ENCODE measurements around the gene CLOCK.
A peak's percentile ranks its signal among the peaks of the same experiment; 100 is the strongest.
"Not testable (repeated sequence)": the region's sequence is repeated elsewhere in the genome, so short reads cannot be mapped to it uniquely, and the experiment has no call there.

Gene CLOCK, protein sequence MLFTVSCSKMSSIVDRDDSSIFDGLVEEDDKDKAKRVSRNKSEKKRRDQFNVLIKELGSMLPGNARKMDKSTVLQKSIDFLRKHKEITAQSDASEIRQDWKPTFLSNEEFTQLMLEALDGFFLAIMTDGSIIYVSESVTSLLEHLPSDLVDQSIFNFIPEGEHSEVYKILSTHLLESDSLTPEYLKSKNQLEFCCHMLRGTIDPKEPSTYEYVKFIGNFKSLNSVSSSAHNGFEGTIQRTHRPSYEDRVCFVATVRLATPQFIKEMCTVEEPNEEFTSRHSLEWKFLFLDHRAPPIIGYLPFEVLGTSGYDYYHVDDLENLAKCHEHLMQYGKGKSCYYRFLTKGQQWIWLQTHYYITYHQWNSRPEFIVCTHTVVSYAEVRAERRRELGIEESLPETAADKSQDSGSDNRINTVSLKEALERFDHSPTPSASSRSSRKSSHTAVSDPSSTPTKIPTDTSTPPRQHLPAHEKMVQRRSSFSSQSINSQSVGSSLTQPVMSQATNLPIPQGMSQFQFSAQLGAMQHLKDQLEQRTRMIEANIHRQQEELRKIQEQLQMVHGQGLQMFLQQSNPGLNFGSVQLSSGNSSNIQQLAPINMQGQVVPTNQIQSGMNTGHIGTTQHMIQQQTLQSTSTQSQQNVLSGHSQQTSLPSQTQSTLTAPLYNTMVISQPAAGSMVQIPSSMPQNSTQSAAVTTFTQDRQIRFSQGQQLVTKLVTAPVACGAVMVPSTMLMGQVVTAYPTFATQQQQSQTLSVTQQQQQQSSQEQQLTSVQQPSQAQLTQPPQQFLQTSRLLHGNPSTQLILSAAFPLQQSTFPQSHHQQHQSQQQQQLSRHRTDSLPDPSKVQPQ

DNA sequence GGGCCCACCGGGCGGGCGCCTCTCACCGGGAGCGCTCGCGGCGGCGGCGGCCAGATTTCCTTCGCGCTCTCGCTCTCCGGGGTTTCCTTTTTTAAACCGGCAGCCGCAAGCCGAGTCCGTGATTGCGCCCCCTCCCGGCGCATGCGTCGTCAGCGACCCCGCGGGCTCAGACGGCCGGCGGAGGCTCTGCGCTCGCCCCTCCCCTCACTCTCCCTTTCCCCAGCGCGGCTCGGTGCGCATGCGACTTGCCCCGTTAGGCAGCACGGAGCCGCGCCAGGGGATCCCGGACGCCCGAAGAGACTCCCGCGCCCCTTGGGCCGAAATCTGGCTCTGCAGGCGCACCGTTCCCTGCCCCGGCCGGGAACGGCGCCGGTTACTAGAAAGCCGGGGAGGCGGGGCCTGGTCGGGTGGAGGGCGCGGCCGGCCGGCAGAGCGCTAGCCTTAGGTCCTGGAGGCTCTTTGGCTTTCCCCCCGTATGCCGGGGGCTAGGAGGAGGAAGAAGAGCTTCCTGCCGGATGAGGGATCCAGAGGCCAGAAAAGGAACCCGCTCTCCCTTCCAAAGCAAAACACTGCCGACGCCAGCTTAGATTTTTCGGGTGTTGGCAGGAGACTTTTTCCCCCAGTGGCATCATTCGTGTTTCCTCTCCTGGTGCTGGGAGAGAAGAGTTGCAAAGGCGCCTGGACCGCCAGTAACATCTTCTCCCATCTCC is at the start of gene CLOCK:
Gene CLOCK (minus strand): TSS at position 154 of the 710 bp plus-strand sequence. CDS start 64,124 bp downstream, outside the sequence.
- FAIRE-seq (no peak), DNase-seq (ENCODE audit: insufficient read length, low spot score) (peak; percentile 52)
- TF ChIP-seq, protein P1, sequence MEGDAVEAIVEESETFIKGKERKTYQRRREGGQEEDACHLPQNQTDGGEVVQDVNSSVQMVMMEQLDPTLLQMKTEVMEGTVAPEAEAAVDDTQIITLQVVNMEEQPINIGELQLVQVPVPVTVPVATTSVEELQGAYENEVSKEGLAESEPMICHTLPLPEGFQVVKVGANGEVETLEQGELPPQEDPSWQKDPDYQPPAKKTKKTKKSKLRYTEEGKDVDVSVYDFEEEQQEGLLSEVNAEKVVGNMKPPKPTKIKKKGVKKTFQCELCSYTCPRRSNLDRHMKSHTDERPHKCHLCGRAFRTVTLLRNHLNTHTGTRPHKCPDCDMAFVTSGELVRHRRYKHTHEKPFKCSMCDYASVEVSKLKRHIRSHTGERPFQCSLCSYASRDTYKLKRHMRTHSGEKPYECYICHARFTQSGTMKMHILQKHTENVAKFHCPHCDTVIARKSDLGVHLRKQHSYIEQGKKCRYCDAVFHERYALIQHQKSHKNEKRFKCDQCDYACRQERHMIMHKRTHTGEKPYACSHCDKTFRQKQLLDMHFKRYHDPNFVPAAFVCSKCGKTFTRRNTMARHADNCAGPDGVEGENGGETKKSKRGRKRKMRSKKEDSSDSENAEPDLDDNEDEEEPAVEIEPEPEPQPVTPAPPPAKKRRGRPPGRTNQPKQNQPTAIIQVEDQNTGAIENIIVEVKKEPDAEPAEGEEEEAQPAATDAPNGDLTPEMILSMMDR (IDR thresholded peaks at IDR 0.05; ENCODE audit: insufficient read depth, missing control alignments) = peak; percentile 31

DNA sequence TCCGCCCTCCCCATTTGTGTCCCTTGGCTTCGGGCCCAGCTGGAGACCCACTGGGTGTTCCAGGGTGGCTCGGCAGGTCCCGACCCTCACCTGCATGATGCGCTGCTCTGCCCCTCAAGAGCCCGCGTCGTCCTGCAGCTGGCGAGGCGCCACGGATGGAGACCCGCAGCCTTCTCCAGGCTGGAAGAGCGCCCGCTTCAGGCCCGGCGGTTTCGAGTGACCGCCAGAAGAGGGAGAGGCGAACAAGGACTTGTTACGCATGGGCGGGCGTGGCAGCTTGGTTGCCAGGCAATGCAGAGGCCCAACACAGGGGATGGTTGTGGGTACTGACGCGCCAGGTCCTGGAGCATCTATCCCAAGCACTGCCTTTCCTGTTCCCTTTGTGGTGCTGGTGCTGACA is 45.3 kb upstream of the CLOCK start, which contains the start of gene PDCL2:
Gene PDCL2 (minus strand): TSS at position 232 of the 400 bp plus-strand sequence. CDS start 136 bp downstream, at position 96.
- DNase-seq (ENCODE audit: insufficient read length, low spot score) (no peak), FAIRE-seq (no peak)
- TF ChIP-seq, protein P1 (IDR thresholded peaks at IDR 0.05; ENCODE audit: insufficient read depth, missing control alignments) = no peak

DNA sequence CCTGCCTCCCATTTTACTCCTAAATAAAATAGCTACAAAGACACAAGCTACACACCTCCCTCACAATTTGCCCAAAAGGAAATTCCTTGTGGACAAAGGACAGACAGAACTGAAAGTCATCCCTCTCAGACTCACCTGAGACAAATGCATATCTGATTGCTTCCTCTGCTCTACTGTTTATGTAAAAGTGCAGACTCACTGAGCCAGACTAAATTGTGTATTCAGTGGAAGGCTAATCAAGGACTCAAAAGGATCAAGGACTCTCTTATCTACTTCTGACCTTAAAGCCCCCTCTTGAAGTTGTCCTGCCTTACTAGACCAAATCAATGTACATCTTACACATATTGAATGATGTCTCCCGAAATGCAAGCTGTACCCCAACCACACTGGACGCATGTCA is 41.5 kb upstream of the CLOCK start:
- DNase-seq (ENCODE audit: insufficient read length, low spot score) (no peak), FAIRE-seq (no peak)
- TF ChIP-seq, protein P1 (IDR thresholded peaks at IDR 0.05; ENCODE audit: insufficient read depth, missing control alignments) = no peak

DNA sequence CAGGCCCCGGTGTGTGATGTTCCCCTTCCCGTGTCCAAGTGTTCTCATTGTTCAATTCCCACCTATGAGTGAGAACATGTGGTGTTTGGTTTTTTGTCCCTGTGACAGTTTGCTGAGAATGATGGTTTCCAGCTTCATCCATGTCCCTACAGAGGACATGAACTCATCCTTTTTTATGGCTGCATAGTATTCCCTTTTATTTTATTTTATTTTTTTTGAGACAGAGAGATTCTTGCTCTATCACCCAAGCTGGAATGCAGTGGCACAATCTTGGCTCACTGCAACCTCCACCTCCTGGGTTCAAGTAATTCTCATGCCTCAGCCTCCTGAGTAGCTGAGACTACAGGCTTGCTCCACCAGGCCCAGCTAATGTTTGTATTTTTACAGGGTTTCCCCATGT is 36.1 kb upstream of the CLOCK start:
- DNase-seq (ENCODE audit: insufficient read length, low spot score); FAIRE-seq: not testable (repeated sequence)

DNA sequence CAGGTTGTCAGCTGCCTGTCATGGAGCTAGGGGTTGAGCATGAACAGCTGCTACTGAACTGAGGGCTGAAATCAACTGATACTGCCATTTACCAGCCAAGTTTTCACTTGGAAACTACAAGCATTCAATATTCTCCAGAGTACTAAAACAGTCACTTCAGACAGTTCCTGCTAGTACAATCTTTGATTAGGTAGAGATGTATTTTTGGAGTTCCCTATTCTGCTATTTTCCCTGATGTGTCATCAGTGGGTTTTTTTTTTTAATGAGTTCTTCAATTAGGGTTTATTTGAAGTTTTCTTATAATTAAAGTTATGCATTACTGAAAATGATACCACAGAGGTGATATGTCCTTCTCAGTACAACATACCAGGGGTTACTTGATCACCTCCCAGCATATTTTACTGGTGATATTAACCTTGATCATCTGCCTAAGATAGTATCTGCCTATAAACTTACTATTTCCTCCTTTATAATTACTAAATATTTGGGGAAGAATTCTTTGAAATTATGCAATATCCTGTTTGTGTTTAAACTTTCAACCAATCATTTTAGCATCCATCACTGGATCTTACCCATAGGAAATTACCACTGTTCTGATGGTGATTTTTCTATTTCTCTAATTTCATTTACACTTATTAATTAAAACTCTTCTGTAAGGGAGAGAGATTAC is 31.8 kb upstream of the CLOCK start:
- TF ChIP-seq, protein P1 (IDR thresholded peaks at IDR 0.05; ENCODE audit: insufficient read depth, missing control alignments) = no peak
- DNase-seq (ENCODE audit: insufficient read length, low spot score) (no peak), FAIRE-seq (no peak)

DNA sequence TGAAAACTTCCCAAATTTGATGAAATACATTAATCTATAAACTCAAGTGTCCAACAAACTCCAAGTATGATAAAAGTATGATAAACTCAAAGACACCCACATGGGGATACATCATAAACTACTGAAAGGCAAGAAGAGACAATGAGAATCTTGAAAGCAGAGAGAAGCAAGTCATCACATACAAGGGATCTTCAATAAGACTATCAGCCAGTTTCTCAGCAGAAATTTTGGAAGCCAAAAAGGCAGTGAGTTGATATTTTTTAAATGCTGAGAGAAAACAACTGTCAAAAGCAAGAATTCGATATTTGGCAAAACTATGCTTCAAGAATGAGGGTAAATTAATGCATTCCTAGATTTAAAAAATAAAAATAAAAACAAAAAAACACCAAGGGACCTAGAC is 28.8 kb upstream of the CLOCK start:
- TF ChIP-seq, protein P1 (IDR thresholded peaks at IDR 0.05; ENCODE audit: insufficient read depth, missing control alignments) = no peak
- no peak for FAIRE-seq

DNA sequence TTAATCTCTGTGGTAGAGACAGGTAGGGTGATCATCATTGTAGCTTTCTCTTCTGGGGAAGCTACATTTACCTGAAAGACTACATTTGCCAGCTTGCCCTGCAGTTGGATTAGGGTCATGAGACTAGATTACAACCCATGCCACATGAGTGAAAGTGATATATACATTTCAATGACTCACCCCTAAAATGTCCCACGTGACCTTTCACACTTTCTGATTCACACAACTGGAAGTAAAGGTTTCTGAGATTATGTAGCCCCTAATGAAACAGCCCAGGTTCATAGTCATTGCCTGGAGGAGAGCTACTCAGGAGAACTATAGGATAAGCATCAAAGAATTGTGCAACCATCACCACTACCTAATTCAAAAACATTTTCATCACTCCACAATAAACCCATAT is 27.5 kb upstream of the CLOCK start:
- DNase-seq (ENCODE audit: insufficient read length, low spot score) (no peak), FAIRE-seq (no peak)
- TF ChIP-seq, protein P1 (IDR thresholded peaks at IDR 0.05; ENCODE audit: insufficient read depth, missing control alignments) = no peak

More for the DNA sequence above, 28.8 kb upstream of the CLOCK start:
- DNase-seq (ENCODE audit: insufficient read length, low spot score) = no peak
